B cell (primary cell): ENCODE measurements around the gene MRPS12. TPM values are rescaled to one million over a fixed set of nuclear protein-coding genes. Genes with fewer than 3 reads are reported as not detected.

ENCODE experiments used
- ATAC-seq: fragments of 200-7000 bp; cut with Tn5 transposase; one replicate; pipeline ENCODE4 v1.10.0; 2021; ENCODE audit warnings: low read depth, mild to moderate bottlenecking, moderate number of reproducible peaks, moderate library complexity
- CTCF ChIA-PET: fragments of 350-600 bp; sonication (Branson Sonifier 250); formaldehyde crosslinking; loops from one replicate; lab custom pipeline; 2021; ENCODE audit warnings: antibody characterized with exemption, inconsistent platforms; lab: Charles Lee
- POLR2A ChIA-PET: fragments of 350-600 bp; sonication (Branson Sonifier 250); formaldehyde crosslinking; loops from one replicate; lab custom pipeline; 2021; ENCODE audit warnings: antibody characterized with exemption; lab: Charles Lee
- DNase-seq: peaks from one replicate; pipeline ENCODE4 v3.0.0; 2013
- H2AFZ ChIP-seq: 2 replicates; pipeline ENCODE4 v1.6.1; 2012; ENCODE audit warnings: mild to moderate bottlenecking, low read depth, low read length; ENCODE audit not compliant: insufficient read depth, poor library complexity, severe bottlenecking
- H3K27ac ChIP-seq, 2 donors: 1 replicate in 1 of 2; 2 replicates in 1 of 2; pipeline ENCODE4 v1.5.1; 2012 to 2013; ENCODE audit warnings: low read length in 2 of 2, mild to moderate bottlenecking in 2 of 2, moderate library complexity in 1 of 2
- H3K27me3 ChIP-seq, 4 experiments: fragments of 200-600 bp in 1 of 4; sonication (generic) in 1 of 4; replicated peaks in 1 of 4; 1 replicate in 2 of 4; 2 replicates in 2 of 4; pipeline versions ENCODE4 v1.6.1 to v1.7.0; 2013 to 2016; ENCODE audit warnings: low read length in 3 of 4, mild to moderate bottlenecking in 2 of 4, mixed read lengths in 1 of 4, moderate library complexity in 1 of 4; ENCODE audit not compliant: insufficient read depth in 4 of 4, control insufficient read depth in 3 of 4; ENCODE audit errors: control extremely low read depth in 1 of 4
- H3K36me3 ChIP-seq, 2 experiments: replicated peaks in 1 of 2; 1 replicate in 1 of 2; 2 replicates in 1 of 2; pipeline versions ENCODE4 v1.6.1 to v1.7.1; 2013; ENCODE audit warnings: low read length in 1 of 2; ENCODE audit not compliant: insufficient read depth in 2 of 2, control insufficient read depth in 1 of 2; ENCODE audit errors: control extremely low read depth in 1 of 2, extremely low read depth in 1 of 2
- H3K4me1 ChIP-seq, 2 donors: fragments of 200-600 bp in 1 of 2; sonication (generic) in 1 of 2; 1 replicate in 1 of 2; 2 replicates in 1 of 2; pipeline versions ENCODE4 v1.5.1 to v1.6.1; 2013 to 2017; ENCODE audit warnings: low read length in 2 of 2; ENCODE audit not compliant: control insufficient read depth in 2 of 2, insufficient read depth in 2 of 2
- H3K4me2 ChIP-seq: replicated peaks from 2 replicates; pipeline ENCODE3; 2012; ENCODE audit warnings: mild to moderate bottlenecking, low read depth, low read length; ENCODE audit not compliant: poor library complexity, severe bottlenecking
- H3K4me3 ChIP-seq, 5 experiments: fragments of 200-600 bp in 1 of 5; sonication (generic) in 1 of 5; 1 replicate in 3 of 5; 2 replicates in 2 of 5; pipeline versions ENCODE4 v1.5.1 to v1.7.0; 2011 to 2016; ENCODE audit warnings: low read length in 4 of 5, mild to moderate bottlenecking in 4 of 5, low read depth in 2 of 5, control low read depth in 1 of 5, moderate library complexity in 1 of 5; ENCODE audit not compliant: insufficient read depth in 1 of 5; ENCODE audit errors: control extremely low read depth in 1 of 5, extremely low read depth in 1 of 5
- H3K79me2 ChIP-seq: fragments of 200-600 bp; sonication (generic); one replicate; pipeline ENCODE4 v1.6.0; 2016; ENCODE audit warnings: low read length; ENCODE audit not compliant: control insufficient read depth, insufficient read depth
- H3K9ac ChIP-seq: fragments of 200-600 bp; sonication (generic); 2 replicates; pipeline ENCODE4 v1.6.1; 2017; ENCODE audit warnings: mild to moderate bottlenecking, low read length, moderate library complexity
- H3K9me3 ChIP-seq, 3 donors: one replicate each; pipeline versions ENCODE4 v1.6.1 to v1.7.1; 2013; ENCODE audit warnings: low read length in 2 of 3; ENCODE audit not compliant: control insufficient read depth in 2 of 3, insufficient read depth in 1 of 3; ENCODE audit errors: control extremely low read depth in 1 of 3
- H4K20me1 ChIP-seq: 2 replicates; pipeline ENCODE4 v1.6.0; 2012; ENCODE audit warnings: mild to moderate bottlenecking, low read length; ENCODE audit not compliant: insufficient read depth, control insufficient read depth, poor library complexity, severe bottlenecking
- H3K27ac Mint-ChIP-seq: one replicate; pipeline ENCODE4 v1.8.0; 2021; ENCODE audit warnings: mixed read lengths
- H3K27me3 Mint-ChIP-seq: one replicate; pipeline ENCODE4 v1.8.0; 2021; ENCODE audit warnings: mixed read lengths
- H3K4me1 Mint-ChIP-seq: one replicate; pipeline ENCODE4 v1.8.0; 2021; ENCODE audit warnings: mixed read lengths
- H3K4me3 Mint-ChIP-seq: one replicate; pipeline ENCODE4 v1.8.0; 2021; ENCODE audit warnings: mixed read lengths
- H3K9me3 Mint-ChIP-seq: one replicate; pipeline ENCODE4 v1.8.0; 2022; ENCODE audit warnings: mixed read lengths; ENCODE audit not compliant: insufficient read depth
- EZH2 ChIP-seq: IDR thresholded peaks from 2 replicates; pipeline ENCODE4 v1.6.1; 2012; ENCODE audit warnings: borderline replicate concordance, low read depth, mild to moderate bottlenecking, moderate library complexity, low read length; ENCODE audit not compliant: insufficient read depth, poor library complexity, severe bottlenecking
- WGBS: methylation state at CpG from one replicate; pipeline ENCODE4 v1.1.5; 2013; ENCODE audit warnings: missing lambda C conversion rate; ENCODE audit not compliant: insufficient coverage; 5-methylcytosine and 5-hydroxymethylcytosine counted together
- intact Hi-C: fragments of 100-400 bp; cut with micrococcal nuclease; formaldehyde crosslinking; loops from one replicate; pipeline ENCODE4 v1.10.0; 2022
- polyA plus RNA-seq: library from polyadenylated mRNA; depleted of rRNA; stranded (reverse); fragments of >200 nt; gene quantifications from 2 replicates; pipeline ENCODE4 v1.2.3, GENCODE V29; 2012
- total RNA-seq, 2 donors: library from RNA; stranded (reverse); fragments of 120-200 nt in 1 of 2; gene quantifications; 1 replicate in 1 of 2; 2 replicates in 1 of 2; pipeline versions ENCODE4 v1.2.3 to v1.2.4, GENCODE V29; 2013 to 2022
- TF ChIP-seq, protein P1 (sequence below): fragments of 200-600 bp; IDR thresholded peaks from one replicate; pipeline ENCODE4 v1.8.0; 2022; ENCODE audit warnings: antibody characterized with exemption, mild to moderate bottlenecking

MRPS12 gene
- total and polyA plus RNA-seq, 2 donors (not counting 1 experiment from before 2014, with no cell fraction given), result 27.0 to 30.3 TPM

DNA sequence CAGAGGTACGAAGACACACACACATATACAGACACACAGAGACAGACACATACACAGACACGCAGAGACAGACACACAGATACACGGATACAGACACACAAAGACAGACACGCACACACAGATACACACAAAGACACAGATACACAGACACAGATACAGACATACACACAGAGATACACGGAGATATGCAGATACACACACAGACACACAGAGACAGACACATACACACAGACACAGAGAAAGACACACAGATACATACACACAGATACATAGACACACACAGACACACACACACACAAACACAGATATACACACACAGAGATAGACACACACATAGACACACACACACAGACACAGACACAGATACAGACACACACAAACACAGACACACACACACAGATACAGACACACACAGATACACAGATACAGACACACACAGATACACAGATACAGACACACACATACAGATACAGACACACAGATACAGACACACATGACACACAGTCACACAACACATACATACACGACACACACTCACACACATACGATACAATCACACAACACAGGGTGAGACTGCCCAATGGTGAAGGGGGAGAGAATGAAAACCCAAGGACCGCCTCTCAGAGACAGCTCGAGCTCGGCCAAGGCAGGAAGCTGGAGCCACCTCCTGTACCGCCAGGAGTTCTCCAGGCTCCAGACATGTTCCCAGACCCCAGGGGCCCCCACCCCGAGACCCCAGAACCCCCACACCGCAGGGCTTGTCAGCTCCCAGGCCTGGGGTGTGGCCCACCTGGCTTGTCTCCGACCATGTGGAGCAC is 9.9 kb upstream of the MRPS12 start:
- no peak overlapping the region for H3K27ac ChIP-seq
- peaks cover 5% of the 10 kb centered on the region for H3K79me2 ChIP-seq
- H3K27me3 ChIP-seq, result no peaks in the 10 kb centered on the region
- no peaks in the 10 kb centered on the region for H3K9me3 ChIP-seq
- ATAC-seq (no peak), DNase-seq (no peak)
- Mint-ChIP-seq H3K4me1 (no peaks in the 10 kb centered on the region), H3K4me3 (no peak overlapping the region), H3K27me3 (no peaks in the 10 kb centered on the region), H3K27ac (no peak overlapping the region), H3K9me3 (no peaks in the 10 kb centered on the region)
- H3K9ac ChIP-seq, result no peak overlapping the region
- intact Hi-C loops, result no loop called here
- H3K4me3 ChIP-seq, result no peak overlapping the region
- no peaks in the 10 kb centered on the region for H4K20me1 ChIP-seq
- CTCF ChIA-PET, result no interaction called here
- peaks cover 1 to 15% of the 10 kb centered on the region in 2 experiments for H3K36me3 ChIP-seq
- no peak overlapping the region for H2AFZ ChIP-seq
- POLR2A ChIA-PET, result no interaction called here
- TF ChIP-seq, protein P1, sequence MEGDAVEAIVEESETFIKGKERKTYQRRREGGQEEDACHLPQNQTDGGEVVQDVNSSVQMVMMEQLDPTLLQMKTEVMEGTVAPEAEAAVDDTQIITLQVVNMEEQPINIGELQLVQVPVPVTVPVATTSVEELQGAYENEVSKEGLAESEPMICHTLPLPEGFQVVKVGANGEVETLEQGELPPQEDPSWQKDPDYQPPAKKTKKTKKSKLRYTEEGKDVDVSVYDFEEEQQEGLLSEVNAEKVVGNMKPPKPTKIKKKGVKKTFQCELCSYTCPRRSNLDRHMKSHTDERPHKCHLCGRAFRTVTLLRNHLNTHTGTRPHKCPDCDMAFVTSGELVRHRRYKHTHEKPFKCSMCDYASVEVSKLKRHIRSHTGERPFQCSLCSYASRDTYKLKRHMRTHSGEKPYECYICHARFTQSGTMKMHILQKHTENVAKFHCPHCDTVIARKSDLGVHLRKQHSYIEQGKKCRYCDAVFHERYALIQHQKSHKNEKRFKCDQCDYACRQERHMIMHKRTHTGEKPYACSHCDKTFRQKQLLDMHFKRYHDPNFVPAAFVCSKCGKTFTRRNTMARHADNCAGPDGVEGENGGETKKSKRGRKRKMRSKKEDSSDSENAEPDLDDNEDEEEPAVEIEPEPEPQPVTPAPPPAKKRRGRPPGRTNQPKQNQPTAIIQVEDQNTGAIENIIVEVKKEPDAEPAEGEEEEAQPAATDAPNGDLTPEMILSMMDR, result no peak
- TF ChIP-seq EZH2, result no peak
- H3K4me1 ChIP-seq, result no peaks in the 10 kb centered on the region
- H3K4me2 ChIP-seq, result no peak overlapping the region
- WGBS, result 84% methylated on average over 9 of the region's 14 CpGs
